ENCODE results near the gene CPN2.

DNA sequence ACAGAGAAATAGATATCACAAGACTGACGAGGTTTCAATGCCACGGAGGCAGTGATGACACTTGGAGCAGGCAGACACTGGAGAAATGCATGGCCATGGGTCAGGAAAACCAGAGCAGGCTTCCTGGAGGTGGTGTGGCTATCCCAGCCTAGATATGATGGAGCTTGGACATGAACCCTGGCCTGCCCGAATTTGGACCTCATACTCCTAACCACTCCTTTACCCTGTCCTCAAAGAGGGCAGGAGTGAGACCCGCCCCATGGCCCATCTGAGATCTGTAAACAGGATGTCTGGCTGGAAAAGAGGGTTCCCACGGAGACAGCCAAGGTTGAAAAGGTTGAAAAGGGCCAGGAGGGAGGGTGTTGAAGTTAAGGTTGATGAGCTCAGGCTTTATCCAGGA, 31.0 kb downstream of the CPN2 start:
- TF ChIP-seq, protein P1, sequence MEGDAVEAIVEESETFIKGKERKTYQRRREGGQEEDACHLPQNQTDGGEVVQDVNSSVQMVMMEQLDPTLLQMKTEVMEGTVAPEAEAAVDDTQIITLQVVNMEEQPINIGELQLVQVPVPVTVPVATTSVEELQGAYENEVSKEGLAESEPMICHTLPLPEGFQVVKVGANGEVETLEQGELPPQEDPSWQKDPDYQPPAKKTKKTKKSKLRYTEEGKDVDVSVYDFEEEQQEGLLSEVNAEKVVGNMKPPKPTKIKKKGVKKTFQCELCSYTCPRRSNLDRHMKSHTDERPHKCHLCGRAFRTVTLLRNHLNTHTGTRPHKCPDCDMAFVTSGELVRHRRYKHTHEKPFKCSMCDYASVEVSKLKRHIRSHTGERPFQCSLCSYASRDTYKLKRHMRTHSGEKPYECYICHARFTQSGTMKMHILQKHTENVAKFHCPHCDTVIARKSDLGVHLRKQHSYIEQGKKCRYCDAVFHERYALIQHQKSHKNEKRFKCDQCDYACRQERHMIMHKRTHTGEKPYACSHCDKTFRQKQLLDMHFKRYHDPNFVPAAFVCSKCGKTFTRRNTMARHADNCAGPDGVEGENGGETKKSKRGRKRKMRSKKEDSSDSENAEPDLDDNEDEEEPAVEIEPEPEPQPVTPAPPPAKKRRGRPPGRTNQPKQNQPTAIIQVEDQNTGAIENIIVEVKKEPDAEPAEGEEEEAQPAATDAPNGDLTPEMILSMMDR (IDR thresholded peaks at IDR 0.05) = no peak
- TF ChIP-seq EZH2 (IDR thresholded peaks at IDR 0.05; ENCODE audit: borderline replicate concordance, insufficient read depth, low read depth, low read length, poor library complexity, severe bottlenecking) = no peak
